Urinary bladder (tissue), 4 donors: ENCODE results near the gene ANKDD1A. TPM values are rescaled to one million over a fixed set of nuclear protein-coding genes. Genes with fewer than 3 reads are reported as not detected.

Experiments
- DNase-seq: peaks from one replicate; pipeline ENCODE4 v3.0.0-alpha.2; 2015; ENCODE audit errors: extremely low spot score
- H3K27ac ChIP-seq: one replicate; pipeline ENCODE4 v1.5.1; 2013; ENCODE audit warnings: low read depth, mild to moderate bottlenecking, moderate library complexity
- H3K36me3 ChIP-seq: one replicate; pipeline ENCODE4 v1.6.1; 2013; ENCODE audit warnings: mild to moderate bottlenecking, moderate library complexity; ENCODE audit not compliant: insufficient read depth
- H3K4me1 ChIP-seq: one replicate; pipeline ENCODE4 v1.6.1; 2013; ENCODE audit warnings: mild to moderate bottlenecking, moderate library complexity; ENCODE audit not compliant: insufficient read depth
- H3K4me3 ChIP-seq: one replicate; pipeline ENCODE4 v1.5.1; 2013; ENCODE audit warnings: low read depth, low read length
- WGBS: extraction: QIAGEN DNeasy Blood & Tissue Kit; methylation state at CpG from one replicate; pipeline ENCODE4 v1.1.7; 2013; 5-methylcytosine and 5-hydroxymethylcytosine counted together
- polyA plus RNA-seq: library from polyadenylated mRNA; stranded (reverse); fragments of 200-250 nt; gene quantifications from one replicate; pipeline ENCODE4 v1.2.3, GENCODE V29; 2013
- total RNA-seq: library from RNA; depleted of rRNA; stranded (reverse); fragments of >200 nt; gene quantifications from one replicate; pipeline ENCODE4 v1.2.3, GENCODE V29; 2014
- donor health status: healthy with polysubstance abuse.
- donor health status: healthy.

ANKDD1A gene
- 12.4 TPM for total RNA-seq
- 7.5 TPM for polyA plus RNA-seq

DNA sequence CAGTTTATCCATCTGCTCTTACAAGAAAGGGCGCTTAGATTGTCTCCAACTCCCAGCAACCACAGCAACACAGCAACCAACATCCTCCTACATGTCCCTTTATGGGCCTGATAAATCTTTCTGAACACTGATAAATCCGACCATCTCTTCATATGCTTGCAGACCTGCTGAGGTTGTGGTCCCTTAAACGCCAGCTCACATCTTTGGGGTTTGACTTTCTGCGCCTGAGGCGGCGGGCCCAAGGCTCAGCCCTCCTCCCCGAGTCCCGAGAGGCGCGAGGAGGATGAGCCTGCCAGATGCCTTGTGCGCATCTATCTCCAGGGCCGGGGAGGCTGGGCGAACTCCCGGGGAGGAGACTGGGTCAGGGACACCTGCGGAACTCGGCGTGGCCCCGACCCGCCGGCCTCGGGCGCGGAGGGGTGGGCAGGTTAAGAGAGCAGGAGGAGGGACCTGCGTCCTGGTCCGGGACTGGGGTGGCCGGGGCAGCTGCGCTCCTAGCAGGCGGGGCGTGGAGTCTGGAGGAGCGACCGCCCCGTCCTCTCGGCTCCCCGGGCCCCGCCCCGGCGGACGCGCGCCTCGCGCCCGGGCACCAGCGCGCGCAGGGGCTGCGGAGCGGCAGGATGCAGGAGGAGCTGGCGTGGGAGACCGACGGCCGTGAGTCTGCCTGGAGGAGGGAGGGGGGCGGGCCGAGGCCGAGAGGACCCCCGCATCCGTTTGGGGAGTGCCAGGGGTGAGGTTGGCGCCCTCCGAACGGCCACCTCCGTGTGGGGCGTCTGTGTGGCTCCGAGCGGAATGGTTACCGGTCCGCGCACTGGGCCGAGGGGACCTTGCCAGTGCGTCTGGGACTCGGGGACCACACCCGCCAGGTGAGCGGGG, at the start of gene ANKDD1A:
Gene ANKDD1A, plus strand, starts transcription at position 592 of the 876 bp plus-strand sequence. Its CDS starts 29 bp downstream, at position 621.
- H3K36me3 ChIP-seq = no peaks in the 10 kb centered on the region

DNA sequence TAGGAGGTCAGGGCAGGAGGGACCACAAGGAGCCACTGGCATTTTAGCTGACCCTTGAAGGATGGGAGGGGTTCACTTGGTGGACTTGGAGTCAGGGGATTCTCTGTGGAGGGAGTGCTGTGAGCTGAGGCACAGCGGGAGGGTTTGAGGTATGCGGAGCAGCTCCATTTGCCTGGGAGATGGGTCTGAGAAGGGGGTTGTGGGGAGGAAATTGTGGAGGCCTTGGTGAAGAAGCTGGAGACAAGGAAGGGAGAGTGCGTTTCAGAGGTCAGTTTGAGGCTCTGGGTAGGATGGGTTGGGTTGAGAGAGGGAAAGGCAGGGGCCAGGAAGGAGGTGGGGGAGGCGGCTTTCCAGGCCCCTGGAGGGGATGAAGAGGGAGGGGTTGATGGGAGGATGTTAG, 49.7 kb upstream of the ANKDD1A start:
- WGBS = 88% methylated on average over 4 of the region's 4 CpGs
- H3K4me1 ChIP-seq = no peaks in the 10 kb centered on the region
- no peak for DNase-seq
- H3K4me3 ChIP-seq = no peak overlapping the region
- no peak overlapping the region for H3K27ac ChIP-seq
- peaks cover 3% of the 10 kb centered on the region for H3K36me3 ChIP-seq

More for the DNA sequence above, at the start of gene ANKDD1A:
- WGBS = 3% methylated on average over 72 of the region's 72 CpGs
- Histone ChIP-seq H3K4me1 (no peaks in the 10 kb centered on the region), H3K27ac (no peak within 1 kb of the TSS), H3K4me3 (peak within 1 kb of the TSS; percentile 55)
- DNase-seq = peak; percentile 50

DNA sequence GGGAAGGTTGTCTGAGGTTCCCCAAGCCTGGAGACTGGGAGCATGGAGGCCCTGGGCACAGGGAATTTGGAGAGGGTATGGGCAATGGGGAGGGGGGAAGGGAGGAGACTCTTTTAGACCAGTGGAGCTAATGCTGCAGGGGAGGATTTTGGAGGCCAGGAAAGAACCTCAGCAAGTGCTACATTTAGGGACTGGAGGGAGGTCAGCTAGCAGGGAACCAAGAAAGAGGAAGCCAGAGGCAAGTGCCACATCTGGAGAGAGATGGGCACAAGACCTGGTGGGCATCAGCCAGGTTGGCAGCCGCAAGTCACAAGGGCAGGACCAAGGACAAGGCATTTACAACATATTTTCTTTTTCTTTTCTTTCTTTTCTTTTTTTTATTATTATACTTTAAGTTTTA, 49.3 kb upstream of the ANKDD1A start:
- 98% methylated on average over 1 of the region's 1 CpG for WGBS
- Histone ChIP-seq H3K36me3 (peaks cover 3% of the 10 kb centered on the region), H3K4me1 (no peaks in the 10 kb centered on the region), H3K4me3 (no peak overlapping the region), H3K27ac (no peak overlapping the region)
- no peak for DNase-seq

DNA sequence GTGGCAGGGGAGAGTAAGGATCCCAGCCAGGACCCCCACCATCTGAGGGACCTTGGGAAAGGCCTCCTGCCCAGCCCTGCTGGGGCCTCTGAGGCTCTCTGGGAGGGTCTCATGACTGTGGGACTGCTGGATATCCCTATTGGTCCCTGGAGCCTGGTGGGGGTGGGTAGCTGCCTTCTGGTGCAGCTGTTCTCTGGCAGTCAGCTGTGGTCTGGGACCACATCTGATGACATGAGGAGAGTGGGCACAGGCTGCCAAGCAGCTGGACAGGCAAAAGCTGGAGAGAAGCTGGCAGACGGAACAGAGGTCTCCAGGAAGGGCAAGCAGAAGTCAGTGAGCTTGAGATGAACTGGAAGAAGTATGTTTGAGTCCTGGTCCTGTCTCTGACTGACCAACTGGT, 47.6 kb upstream of the ANKDD1A start:
- Histone ChIP-seq H3K4me3 (no peak overlapping the region), H3K4me1 (no peaks in the 10 kb centered on the region), H3K27ac (no peak overlapping the region), H3K36me3 (peaks cover 3% of the 10 kb centered on the region)
- no peak for DNase-seq
- WGBS = 81% methylated on average over 1 of the region's 1 CpG

DNA sequence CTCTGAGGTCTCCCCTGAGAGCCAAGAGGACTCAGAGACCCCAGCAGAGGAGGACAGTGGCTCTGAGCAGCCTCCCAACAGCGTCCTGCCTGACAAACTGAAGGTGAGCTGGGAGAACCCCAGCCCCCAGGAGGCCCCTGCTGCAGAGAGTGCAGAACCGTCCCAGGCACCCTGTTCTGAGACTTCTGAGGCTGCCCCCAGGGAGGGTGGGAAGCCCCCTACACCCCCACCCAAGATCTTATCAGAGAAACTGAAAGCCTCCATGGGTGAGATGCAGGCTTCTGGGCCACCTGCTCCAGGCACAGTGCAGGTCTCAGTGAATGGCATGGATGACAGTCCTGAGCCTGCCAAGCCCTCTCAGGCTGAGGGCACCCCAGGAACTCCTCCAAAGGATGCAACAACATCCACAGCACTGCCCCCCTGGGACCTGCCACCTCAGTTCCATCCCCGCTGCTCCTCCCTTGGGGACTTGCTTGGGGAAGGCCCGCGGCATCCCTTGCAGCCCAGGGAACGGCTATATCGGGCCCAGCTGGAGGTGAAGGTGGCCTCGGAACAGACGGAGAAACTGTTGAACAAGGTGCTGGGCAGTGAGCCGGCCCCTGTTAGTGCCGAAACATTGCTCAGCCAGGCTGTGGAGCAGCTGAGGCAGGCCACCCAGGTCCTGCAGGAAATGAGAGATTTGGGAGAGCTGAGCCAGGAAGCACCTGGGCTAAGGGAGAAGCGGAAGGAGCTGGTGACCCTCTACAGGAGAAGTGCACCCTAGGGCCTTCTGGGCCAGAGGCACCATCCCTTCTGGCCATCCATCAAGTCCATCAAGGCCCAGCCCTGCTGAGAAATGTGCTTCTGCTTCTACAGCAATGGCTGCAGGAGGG, 46.3 kb upstream of the ANKDD1A start:
- Histone ChIP-seq H3K36me3 (peaks cover 3% of the 10 kb centered on the region), H3K4me3 (no peak overlapping the region), H3K4me1 (no peaks in the 10 kb centered on the region), H3K27ac (no peak overlapping the region)
- WGBS = 90% methylated on average over 12 of the region's 12 CpGs
- no peak for DNase-seq

DNA sequence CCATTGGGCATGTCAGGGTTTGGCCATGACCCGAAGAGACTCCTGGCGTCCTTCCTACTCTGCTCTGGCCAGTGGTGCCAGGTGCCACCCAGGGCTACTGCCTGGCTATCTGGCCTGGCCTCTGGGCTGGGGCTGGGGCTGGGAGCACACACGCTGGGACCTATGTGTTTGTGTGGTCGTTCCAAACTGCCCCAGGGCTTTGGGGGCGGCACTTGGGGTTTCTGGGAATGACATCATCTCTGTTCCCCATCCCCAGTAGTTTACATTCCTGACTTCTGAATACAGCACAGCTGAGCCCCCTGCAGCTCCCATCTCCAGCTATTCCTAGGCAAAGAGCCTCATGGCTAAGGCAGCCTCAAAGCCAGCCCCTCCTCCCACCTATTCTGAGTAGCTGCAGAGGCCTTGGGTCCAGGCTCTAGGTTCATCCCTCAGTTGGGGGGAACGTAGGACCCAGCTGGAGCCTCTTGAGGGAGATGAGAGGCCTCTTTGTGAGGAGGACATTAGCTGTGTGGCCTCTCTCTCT, 45.6 kb upstream of the ANKDD1A start:
- H3K36me3 ChIP-seq = peaks cover 3% of the 10 kb centered on the region
- H3K4me3 ChIP-seq = no peak overlapping the region
- 38% methylated on average over 6 of the region's 6 CpGs for WGBS
- H3K27ac ChIP-seq = no peak overlapping the region
- no peaks in the 10 kb centered on the region for H3K4me1 ChIP-seq
- no peak for DNase-seq

DNA sequence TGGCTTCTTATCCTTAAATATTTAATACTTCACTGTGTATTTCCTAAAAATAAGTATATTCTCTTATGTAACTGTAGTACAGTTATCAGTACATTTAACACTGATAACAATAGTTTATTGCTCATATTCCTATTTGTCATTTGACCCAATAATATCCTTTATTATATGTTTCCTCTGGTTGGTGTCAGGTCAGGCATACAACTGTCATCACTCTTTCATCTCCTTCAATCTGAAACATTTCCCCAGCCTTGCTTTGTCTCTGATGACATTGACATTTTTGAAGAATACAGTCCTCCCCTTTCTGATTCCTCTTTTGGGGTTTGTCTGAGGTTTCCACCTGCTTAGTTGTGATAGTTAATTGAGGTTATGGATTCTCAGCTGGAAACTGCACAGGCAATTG, 42.2 kb upstream of the ANKDD1A start:
- H3K4me1 ChIP-seq = no peaks in the 10 kb centered on the region
- no peak overlapping the region for H3K4me3 ChIP-seq
- peaks cover 3% of the 10 kb centered on the region for H3K36me3 ChIP-seq
- no peak overlapping the region for H3K27ac ChIP-seq
- DNase-seq = no peak

DNA sequence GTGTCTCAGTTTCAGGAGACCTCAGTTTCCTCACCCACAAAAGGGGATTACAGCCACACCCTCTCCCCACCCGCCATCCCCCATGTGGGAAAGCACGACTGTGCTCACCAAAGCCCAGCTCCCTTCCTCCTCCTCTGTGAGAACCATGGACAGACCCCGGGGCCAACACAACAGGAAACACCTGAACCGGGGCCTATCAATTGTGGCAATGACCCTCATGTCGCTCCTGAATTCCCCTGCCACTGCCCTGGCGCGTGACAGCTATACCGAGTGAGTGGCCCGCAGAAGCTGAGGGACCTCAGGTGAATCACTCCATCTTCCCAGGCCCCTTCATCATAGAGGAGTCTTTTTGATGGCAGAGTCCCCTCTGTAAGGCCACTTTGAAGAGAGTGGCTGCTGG, 41.3 kb upstream of the ANKDD1A start:
- no peaks in the 10 kb centered on the region for H3K36me3 ChIP-seq
- WGBS = 79% methylated on average over 9 of the region's 9 CpGs
- no peak for DNase-seq
- H3K27ac ChIP-seq = no peak overlapping the region
- H3K4me1 ChIP-seq = no peaks in the 10 kb centered on the region
- no peak overlapping the region for H3K4me3 ChIP-seq

DNA sequence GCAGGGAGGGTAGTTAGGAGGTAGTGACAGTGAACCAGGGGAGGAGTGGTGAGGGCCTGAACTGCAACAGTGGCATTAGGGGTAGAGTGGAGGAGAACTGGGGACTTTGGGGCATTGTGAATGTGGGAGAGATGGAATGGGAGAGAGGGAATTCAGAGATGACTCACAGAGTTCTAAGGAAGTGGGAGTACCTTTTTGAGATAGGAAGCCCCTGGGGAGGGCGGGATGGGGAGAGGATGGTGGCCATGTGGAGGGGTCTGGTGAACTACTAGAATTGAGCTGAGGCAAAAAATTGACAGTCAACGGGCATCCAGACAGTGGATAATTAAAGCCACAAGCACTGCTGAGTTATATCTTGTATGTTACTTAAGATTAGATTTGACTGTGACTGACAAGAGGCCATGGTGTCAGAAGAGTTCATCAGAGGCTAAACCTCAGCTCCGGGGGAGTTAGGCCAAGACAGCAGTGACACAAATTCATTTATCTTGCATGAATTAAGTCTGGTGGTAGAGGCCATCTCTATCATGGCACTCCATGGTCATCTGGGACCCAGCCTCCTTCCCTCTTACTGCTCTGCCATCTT, 36.0 kb upstream of the ANKDD1A start:
- no peaks in the 10 kb centered on the region for H3K4me1 ChIP-seq
- no peak for DNase-seq
- H3K27ac ChIP-seq = no peak overlapping the region
- 79% methylated on average over 3 of the region's 3 CpGs for WGBS
- no peaks in the 10 kb centered on the region for H3K36me3 ChIP-seq
- no peak overlapping the region for H3K4me3 ChIP-seq

DNA sequence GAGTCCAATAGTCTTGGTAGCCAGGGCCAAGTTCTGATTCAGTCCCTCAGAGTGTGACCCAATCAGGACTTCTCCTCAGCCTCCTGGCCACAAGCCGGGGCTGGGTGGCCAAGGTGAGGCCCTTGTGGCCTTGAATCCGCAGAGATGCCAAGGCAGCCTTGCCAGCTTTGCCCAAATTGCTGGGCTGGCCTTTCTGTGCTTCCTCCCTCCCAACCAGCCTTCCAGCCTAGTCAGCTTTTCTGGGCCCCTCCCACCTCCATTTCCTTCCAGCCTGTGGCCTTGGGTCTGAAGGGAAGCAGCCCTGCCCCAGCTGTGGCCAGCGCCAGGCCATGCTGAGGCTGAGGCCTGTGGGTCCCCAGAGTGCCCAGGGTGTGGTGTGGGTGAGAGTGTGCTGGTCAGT, 34.3 kb upstream of the ANKDD1A start:
- 72% methylated on average over 3 of the region's 3 CpGs for WGBS
- no peaks in the 10 kb centered on the region for H3K36me3 ChIP-seq
- no peak for DNase-seq
- no peak overlapping the region for H3K27ac ChIP-seq
- no peaks in the 10 kb centered on the region for H3K4me1 ChIP-seq
- no peak overlapping the region for H3K4me3 ChIP-seq

DNA sequence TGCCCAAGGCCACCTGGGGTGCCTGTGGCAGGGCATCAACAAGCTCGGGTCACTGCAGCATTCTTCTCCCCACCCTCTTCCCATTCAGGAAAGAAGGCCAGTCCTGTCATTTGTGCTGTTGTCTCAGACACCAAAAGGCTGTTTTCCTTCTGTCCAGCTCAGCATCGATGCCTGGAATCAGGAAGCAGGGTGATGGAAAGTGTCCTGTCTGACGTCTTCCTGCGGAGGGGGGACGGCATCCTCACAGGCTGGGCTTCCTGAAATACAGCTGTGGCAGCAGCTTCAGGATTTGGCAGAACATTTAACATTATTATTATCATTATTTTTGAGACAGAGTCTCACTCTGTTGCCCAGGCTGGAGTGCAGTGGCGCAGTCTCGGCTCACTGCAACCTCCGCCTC, 33.0 kb upstream of the ANKDD1A start:
- no peak for DNase-seq
- Histone ChIP-seq H3K4me1 (no peaks in the 10 kb centered on the region), H3K36me3 (no peaks in the 10 kb centered on the region), H3K27ac (no peak overlapping the region), H3K4me3 (no peak overlapping the region)
- WGBS = 66% methylated on average over 8 of the region's 8 CpGs

DNA sequence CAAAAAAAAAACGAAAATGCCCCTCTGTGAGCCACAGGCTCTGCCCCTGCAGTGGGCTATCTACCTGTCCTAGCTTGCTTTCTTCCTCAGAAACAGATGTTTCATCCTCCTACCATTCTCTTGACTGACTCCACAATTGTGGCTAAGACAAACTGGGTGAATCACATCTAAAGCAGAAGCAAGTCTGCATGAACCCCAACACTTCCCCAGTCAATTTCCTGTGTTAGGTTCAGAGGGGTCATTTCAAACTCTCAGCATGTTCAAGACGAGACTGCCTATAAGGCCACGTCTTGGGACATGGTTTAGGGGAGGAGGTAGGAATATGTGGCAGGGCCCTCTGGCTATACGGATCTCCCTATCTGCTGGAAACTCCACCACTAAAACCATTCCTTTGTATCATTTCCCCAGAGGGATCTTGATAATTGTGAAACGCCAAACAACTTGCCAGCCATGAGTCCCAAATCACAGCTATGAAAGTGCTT, 28.6 kb upstream of the ANKDD1A start:
- no peaks in the 10 kb centered on the region for H3K36me3 ChIP-seq
- DNase-seq = no peak
- no peak overlapping the region for H3K4me3 ChIP-seq
- no peaks in the 10 kb centered on the region for H3K4me1 ChIP-seq
- WGBS = 73% methylated on average over 5 of the region's 5 CpGs
- H3K27ac ChIP-seq = no peak overlapping the region

DNA sequence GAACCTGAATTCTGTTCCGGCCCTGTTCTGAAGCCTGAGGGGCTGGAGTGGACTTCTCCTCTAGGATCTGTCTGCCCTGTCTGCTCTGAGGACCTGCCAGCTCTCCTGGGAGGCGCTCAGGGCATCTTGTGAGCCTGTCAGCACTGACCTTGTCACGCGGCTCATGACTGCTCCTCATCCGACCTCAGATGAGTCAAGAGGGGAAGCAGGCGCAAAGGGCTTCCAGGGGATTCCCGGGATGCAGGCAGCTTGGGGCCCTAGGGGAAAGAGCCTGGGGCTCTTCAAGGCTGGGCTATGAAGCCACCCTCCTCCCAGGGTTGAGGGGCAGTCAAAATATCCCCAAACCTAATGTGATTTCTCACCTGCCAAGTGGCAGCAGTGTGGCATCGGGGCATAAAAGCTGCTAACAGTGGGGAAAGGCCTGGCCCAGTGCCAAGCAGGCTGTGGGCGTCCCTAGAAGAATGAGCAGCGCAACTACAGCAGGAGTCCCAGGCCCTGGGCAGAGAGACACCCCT, 27.6 kb upstream of the ANKDD1A start:
- Histone ChIP-seq H3K36me3 (no peaks in the 10 kb centered on the region), H3K27ac (no peak overlapping the region), H3K4me3 (no peak overlapping the region), H3K4me1 (no peaks in the 10 kb centered on the region)
- no peak for DNase-seq
- WGBS = 35% methylated on average over 10 of the region's 10 CpGs
